PFSK-1 (cell line): ENCODE results near the gene SFXN1.

Experiments
- POLR2AphosphoS5 ChIP-seq: IDR thresholded peaks from 2 replicates; pipeline ENCODE4 v1.6.1; 2012; ENCODE audit warnings: low read depth, mild to moderate bottlenecking, control low read depth, low read length, moderate library complexity
- TAF1 ChIP-seq: IDR thresholded peaks from 2 replicates; pipeline ENCODE4 v1.6.1; 2012; ENCODE audit warnings: low read length, control low read depth, borderline replicate concordance; ENCODE audit not compliant: insufficient read depth
- TF ChIP-seq, protein P1 (sequence below), 2 experiments: IDR thresholded peaks; 2 replicates each; pipeline versions ENCODE4 v1.6.1 to v1.8.0; 2011 to 2012; ENCODE audit warnings: low read depth in 2 of 2, low read length in 2 of 2, control low read depth in 1 of 2, inconsistent platforms in 1 of 2, mild to moderate bottlenecking in 1 of 2, moderate library complexity in 1 of 2; ENCODE audit not compliant: insufficient read depth in 1 of 2

DNA sequence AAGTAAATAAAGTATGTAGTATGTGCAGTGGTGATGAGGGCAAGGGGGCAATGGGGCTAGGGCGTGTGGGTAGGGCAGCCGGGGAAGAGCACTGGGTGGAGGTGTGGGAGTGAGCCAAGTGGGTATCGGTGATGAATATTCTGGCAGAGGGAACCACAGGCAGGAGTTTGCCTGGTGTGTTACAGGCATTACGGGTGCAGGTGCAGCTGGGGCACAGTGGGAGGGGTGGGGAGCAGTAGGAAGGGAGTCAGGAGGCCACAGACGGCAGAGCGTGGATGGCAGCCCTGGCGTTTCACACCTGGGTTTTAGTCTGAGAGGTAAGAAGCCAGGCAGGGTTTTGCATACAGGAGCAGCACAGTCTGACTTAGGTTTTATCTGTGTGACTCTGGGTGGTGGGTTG, 35.4 kb downstream of the SFXN1 start:
- TF ChIP-seq POLR2AphosphoS5 (no peak), TAF1 (no peak)
- TF ChIP-seq, protein P1, sequence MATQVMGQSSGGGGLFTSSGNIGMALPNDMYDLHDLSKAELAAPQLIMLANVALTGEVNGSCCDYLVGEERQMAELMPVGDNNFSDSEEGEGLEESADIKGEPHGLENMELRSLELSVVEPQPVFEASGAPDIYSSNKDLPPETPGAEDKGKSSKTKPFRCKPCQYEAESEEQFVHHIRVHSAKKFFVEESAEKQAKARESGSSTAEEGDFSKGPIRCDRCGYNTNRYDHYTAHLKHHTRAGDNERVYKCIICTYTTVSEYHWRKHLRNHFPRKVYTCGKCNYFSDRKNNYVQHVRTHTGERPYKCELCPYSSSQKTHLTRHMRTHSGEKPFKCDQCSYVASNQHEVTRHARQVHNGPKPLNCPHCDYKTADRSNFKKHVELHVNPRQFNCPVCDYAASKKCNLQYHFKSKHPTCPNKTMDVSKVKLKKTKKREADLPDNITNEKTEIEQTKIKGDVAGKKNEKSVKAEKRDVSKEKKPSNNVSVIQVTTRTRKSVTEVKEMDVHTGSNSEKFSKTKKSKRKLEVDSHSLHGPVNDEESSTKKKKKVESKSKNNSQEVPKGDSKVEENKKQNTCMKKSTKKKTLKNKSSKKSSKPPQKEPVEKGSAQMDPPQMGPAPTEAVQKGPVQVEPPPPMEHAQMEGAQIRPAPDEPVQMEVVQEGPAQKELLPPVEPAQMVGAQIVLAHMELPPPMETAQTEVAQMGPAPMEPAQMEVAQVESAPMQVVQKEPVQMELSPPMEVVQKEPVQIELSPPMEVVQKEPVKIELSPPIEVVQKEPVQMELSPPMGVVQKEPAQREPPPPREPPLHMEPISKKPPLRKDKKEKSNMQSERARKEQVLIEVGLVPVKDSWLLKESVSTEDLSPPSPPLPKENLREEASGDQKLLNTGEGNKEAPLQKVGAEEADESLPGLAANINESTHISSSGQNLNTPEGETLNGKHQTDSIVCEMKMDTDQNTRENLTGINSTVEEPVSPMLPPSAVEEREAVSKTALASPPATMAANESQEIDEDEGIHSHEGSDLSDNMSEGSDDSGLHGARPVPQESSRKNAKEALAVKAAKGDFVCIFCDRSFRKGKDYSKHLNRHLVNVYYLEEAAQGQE (IDR thresholded peaks at IDR 0.05; ENCODE audit: insufficient read depth in 1 of 2, low read depth in 2 of 2, low read length in 2 of 2), result no peak
